ENCODE measurements around the gene HYPK.
A peak's percentile ranks its signal among the peaks of the same experiment; 100 is the strongest.

HYPK gene

DNA sequence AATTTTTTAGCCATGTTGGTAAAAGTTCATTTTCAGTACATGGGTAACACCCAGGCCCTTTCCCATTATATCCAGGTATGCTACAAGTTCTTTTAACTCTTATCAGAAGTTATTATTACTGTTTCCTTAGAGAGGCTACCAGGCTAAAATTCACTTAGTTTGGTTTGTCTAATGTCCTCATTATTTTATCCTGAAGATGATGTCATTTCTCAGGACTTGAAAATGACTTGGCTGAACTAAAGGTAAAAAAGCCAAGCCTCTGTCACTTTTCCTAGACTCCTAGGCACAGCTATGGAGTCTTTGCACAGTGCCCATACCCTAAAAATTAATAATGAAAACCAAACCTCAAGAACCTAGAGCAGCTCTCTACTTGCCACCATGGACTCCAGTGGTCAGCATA lies 27.8 kb upstream of the HYPK start:
- DNase-seq (ENCODE audit: low read depth, low spot score), result no peak
- in situ Hi-C loops (cut with HindIII; ENCODE audit: low sequenced_read_pairs), result no loop called here
- TF ChIP-seq, protein P1, sequence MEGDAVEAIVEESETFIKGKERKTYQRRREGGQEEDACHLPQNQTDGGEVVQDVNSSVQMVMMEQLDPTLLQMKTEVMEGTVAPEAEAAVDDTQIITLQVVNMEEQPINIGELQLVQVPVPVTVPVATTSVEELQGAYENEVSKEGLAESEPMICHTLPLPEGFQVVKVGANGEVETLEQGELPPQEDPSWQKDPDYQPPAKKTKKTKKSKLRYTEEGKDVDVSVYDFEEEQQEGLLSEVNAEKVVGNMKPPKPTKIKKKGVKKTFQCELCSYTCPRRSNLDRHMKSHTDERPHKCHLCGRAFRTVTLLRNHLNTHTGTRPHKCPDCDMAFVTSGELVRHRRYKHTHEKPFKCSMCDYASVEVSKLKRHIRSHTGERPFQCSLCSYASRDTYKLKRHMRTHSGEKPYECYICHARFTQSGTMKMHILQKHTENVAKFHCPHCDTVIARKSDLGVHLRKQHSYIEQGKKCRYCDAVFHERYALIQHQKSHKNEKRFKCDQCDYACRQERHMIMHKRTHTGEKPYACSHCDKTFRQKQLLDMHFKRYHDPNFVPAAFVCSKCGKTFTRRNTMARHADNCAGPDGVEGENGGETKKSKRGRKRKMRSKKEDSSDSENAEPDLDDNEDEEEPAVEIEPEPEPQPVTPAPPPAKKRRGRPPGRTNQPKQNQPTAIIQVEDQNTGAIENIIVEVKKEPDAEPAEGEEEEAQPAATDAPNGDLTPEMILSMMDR (IDR thresholded peaks at IDR 0.05; ENCODE audit: low read depth, low read length), result no peak
- no peak overlapping the region for H3K4me3 ChIP-seq (ENCODE audit: low read depth, low read length)

DNA sequence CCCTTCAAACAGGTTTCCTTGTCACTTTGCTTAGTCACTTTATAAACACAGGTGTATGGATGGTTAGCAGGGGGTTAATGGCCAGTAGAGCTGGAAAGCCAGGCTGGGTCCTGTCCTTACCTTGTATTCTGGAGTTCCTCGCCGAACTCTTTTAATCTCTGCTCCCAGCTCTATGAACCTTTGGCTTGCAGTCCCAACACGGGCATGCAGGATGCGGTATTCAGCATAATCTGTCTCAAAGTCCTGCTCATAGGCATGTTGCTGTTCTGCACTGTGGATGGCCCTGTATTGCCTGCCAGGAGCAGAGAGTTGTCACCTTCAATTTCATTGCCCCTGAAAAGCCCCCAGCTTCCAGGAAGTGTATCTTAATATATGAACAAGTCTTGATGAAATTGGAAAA lies 26.3 kb upstream of the HYPK start:
- DNase-seq (ENCODE audit: low read depth, low spot score), result no peak
- TF ChIP-seq, protein P1 (IDR thresholded peaks at IDR 0.05; ENCODE audit: low read depth, low read length), result no peak
- in situ Hi-C loops (cut with HindIII; ENCODE audit: low sequenced_read_pairs), result no loop called here

DNA sequence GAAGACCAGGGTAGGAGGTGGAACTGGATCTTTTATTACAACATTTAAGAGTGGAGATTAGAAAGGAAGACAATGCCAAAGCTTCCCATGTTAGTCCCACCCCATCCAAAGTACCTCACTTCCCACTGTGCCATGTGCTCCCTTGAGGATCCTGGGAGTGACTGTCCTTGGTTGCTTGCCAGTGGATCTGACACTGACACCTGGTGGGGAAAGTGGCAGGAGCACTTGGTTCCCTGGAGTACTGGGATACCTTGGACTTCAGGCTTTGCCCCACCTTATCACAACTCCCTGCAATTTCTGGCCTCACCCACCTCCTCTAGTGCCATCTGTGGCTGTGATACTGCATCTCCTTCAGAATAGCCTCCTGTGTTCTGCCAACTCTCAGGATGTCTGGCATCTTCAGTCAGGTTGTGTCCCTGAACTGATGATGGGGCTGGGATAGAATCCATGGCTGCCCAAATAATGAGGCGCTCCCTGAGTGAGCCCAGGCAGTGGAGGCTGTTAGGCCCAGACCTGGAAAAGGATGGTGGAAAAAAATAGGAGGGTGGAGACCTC lies 24.9 kb upstream of the HYPK start:
- TF ChIP-seq, protein P1 (IDR thresholded peaks at IDR 0.05; ENCODE audit: low read depth, low read length), result peak; percentile 41
- peak; percentile 43 for DNase-seq (ENCODE audit: low read depth, low spot score)
- no peak overlapping the region for H3K4me3 ChIP-seq (ENCODE audit: low read depth, low read length)
- in situ Hi-C loops (cut with HindIII; ENCODE audit: low sequenced_read_pairs), result no loop called here

More for the DNA sequence above, 26.3 kb upstream of the HYPK start:
- no peak overlapping the region for H3K4me3 ChIP-seq (ENCODE audit: low read depth, low read length)

DNA sequence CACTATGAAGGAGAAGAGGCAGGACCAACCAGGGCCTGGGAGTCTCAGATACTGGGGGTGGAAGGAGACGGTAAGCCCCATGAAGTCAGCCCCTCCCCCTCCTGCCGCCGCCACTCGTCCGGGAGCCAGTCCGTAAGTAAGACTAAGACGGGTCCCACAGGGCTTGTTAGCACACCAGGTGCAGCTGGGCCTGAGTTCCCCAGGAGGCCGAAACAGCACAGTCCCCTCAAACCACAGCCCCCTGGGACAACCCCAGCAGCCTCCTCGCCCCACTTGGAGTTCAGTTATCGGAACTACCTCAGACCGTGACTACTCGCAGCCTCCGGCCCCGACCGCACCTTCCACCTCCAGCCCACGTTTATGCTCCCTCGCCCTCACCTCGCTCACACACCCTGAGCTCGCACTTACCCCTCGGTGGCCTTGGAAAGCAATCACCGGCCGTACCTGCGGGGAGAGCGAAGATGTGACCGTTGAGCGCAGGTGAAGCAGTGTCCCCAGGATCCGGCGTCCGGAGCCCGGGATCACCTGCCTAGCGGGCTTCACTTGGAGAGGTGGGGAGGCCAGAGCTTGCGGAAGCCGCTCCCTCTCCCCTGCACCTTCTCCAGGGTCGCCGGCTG lies 24.2 kb upstream of the HYPK start:
- TF ChIP-seq, protein P1 (IDR thresholded peaks at IDR 0.05; ENCODE audit: low read depth, low read length), result no peak
- H3K4me3 ChIP-seq (ENCODE audit: low read depth, low read length), result peak overlapping the region; percentile 69
- in situ Hi-C loops (cut with HindIII; ENCODE audit: low sequenced_read_pairs), result no loop called here
- no peak for DNase-seq (ENCODE audit: low read depth, low spot score)

DNA sequence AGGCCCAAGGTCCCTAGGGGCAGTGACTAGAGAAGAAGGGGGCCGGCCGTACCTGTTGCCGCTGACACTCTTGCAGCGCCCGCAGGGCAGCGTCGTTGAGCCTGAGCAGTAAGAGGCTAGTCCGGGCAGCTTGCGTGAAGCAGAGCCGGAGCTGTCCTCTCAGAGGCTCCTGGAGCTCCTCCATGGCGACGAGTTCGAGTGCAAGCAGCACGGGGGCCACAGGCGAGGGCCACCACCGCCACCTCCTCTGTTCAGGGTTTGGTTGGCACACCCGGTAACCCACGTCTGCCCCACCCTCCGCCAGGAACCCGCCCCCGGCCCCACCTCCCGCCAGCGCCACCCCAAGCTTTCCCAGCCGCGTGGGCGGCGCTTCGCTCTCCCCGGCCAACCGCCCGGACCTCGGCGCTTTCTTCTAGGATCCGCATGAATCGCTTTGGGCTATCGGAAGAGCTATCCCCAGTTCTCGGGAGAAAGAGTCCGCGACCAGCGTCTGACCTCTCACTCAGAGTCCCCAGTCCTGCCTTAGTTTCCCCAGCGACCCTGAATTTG lies 23.6 kb upstream of the HYPK start, which contains the start of gene ELL3:
TSS of gene ELL3 (minus strand) at position 249 of the 549 bp plus-strand sequence. CDS start at position 184, 65 bp downstream.
- TF ChIP-seq, protein P1 (IDR thresholded peaks at IDR 0.05; ENCODE audit: low read depth, low read length), result no peak
- in situ Hi-C loops (cut with HindIII; ENCODE audit: low sequenced_read_pairs), result no loop called here
- DNase-seq (ENCODE audit: low read depth, low spot score), result peak; percentile 79
- H3K4me3 ChIP-seq (ENCODE audit: low read depth, low read length), result peak within 1 kb of the TSS; percentile 69

DNA sequence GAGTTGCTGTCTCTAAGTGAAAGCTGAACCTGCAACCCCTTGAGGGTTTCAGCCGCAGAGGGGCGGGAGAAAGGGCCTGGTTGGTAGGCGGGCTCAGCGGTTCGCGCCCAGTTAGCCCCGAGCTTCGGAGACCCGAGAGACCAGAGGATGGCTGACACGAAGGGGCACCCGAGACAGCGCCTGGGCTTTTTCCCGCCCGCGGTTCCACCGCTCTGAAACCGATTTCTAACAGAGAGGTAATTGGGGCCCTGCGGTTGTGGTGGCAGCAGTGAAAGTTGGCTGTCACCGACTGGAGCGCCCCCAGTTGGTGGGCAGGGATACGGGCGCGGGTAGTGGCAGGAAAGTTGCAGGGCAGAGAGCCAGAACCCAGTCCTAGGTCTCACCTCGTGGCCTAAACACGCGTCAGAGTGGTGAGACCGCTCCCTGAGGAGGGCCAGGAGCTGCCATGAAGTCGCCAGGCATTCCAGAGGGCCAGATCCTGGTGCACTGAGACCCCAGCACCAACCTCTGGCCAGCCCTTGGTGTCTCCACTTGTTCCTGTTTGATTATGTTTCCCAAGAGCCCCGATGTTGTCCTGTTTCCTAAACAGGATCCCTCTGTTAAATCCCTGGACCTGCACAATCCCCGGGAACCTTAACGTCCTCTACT lies 23.0 kb upstream of the HYPK start:
- H3K4me3 ChIP-seq (ENCODE audit: low read depth, low read length), result peak overlapping the region; percentile 69
- in situ Hi-C loops (cut with HindIII; ENCODE audit: low sequenced_read_pairs), result no loop called here
- DNase-seq (ENCODE audit: low read depth, low spot score), result no peak
- TF ChIP-seq, protein P1 (IDR thresholded peaks at IDR 0.05; ENCODE audit: low read depth, low read length), result peak; percentile 83
